Measurements from ENCODE around the gene TRAF3. TPM values are rescaled to one million over a fixed set of nuclear protein-coding genes. Genes with fewer than 3 reads are reported as not detected.

The TRAF3 gene
- total and polyA plus RNA-seq, 4 donors = 2.1 to 12.0 (median 5.2) TPM

DNA sequence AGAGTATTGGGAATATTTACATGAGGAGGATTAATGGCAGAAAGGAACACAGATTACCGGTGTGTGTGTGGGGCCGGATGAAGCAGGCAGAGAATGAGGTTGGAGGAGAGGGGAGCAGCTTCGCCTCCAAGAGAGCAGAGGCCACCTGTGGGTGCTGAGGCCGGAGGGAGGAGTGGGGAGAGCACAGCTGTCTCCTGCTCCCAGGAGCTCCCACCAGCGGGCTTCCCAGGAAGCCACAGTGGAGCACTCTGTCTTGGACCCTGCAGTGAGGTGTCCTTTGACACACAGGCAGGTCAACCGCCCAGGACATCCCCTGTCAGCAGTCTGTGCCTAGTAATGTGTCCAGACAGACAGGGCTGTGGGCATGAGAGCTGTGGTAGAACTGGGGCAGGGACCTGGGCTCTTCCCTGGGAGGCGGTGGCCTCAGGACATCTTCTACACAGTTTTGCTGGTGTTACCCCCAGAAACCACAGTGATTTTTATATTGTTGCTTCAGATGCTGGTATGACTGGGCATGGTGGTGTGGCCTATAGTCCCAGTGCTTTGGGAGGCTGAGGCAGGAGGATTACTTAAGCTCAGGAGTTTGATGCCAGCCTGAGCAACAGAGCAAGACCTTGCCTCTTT lies 126.8 kb downstream of the TRAF3 start:
- Histone ChIP-seq H3K27ac (ENCODE audit: low read depth in 1 of 2, low read length in 2 of 2) (no peak overlapping the region), H3K4me3 (ENCODE audit: low read depth in 1 of 3, low read length in 3 of 3) (no peak overlapping the region), H3K27me3 (ENCODE audit: control insufficient read depth in 4 of 4, insufficient read depth in 4 of 4, low read length in 3 of 4) (no peaks in the 10 kb centered on the region), H3K4me1 (ENCODE audit: control insufficient read depth in 4 of 4, insufficient read depth in 4 of 4, low read length in 3 of 4) (no peaks in the 10 kb centered on the region), H3K36me3 (ENCODE audit: control insufficient read depth in 4 of 4, insufficient read depth in 3 of 4, low read depth in 1 of 4, low read length in 3 of 4) (peaks cover 0 to 34% (median 3%) of the 10 kb centered on the region in 4 donors), H3K9ac (ENCODE audit: low read depth in 1 of 2, low read length in 2 of 2) (no peak overlapping the region), H3K9me3 (ENCODE audit: control insufficient read depth in 4 of 4, low read length in 3 of 4) (no peaks in the 10 kb centered on the region)
- no peak for TF ChIP-seq HNF4A (conservative IDR thresholded peaks at IDR 0.05)
- no peak for TF ChIP-seq FOXA2 (IDR thresholded peaks at IDR 0.05)
- no peak for TF ChIP-seq EGR1 (IDR thresholded peaks at IDR 0.05; ENCODE audit: low read depth in 2 of 2)
- no peak for TF ChIP-seq GABPA (IDR thresholded peaks at IDR 0.05 in 1 of 2, conservative IDR thresholded peaks at IDR 0.05 in 1 of 2)
- TF ChIP-seq, protein P1, sequence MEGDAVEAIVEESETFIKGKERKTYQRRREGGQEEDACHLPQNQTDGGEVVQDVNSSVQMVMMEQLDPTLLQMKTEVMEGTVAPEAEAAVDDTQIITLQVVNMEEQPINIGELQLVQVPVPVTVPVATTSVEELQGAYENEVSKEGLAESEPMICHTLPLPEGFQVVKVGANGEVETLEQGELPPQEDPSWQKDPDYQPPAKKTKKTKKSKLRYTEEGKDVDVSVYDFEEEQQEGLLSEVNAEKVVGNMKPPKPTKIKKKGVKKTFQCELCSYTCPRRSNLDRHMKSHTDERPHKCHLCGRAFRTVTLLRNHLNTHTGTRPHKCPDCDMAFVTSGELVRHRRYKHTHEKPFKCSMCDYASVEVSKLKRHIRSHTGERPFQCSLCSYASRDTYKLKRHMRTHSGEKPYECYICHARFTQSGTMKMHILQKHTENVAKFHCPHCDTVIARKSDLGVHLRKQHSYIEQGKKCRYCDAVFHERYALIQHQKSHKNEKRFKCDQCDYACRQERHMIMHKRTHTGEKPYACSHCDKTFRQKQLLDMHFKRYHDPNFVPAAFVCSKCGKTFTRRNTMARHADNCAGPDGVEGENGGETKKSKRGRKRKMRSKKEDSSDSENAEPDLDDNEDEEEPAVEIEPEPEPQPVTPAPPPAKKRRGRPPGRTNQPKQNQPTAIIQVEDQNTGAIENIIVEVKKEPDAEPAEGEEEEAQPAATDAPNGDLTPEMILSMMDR (IDR thresholded peaks at IDR 0.05; ENCODE audit: low read depth, low read length, missing input control) = no peak
- no peak for TF ChIP-seq NR2F2 (IDR thresholded peaks at IDR 0.05)
- WGBS = over 99% methylated on average over 7 of the region's 7 CpGs
- DNase-seq (ENCODE audit: low spot score) = no peak

DNA sequence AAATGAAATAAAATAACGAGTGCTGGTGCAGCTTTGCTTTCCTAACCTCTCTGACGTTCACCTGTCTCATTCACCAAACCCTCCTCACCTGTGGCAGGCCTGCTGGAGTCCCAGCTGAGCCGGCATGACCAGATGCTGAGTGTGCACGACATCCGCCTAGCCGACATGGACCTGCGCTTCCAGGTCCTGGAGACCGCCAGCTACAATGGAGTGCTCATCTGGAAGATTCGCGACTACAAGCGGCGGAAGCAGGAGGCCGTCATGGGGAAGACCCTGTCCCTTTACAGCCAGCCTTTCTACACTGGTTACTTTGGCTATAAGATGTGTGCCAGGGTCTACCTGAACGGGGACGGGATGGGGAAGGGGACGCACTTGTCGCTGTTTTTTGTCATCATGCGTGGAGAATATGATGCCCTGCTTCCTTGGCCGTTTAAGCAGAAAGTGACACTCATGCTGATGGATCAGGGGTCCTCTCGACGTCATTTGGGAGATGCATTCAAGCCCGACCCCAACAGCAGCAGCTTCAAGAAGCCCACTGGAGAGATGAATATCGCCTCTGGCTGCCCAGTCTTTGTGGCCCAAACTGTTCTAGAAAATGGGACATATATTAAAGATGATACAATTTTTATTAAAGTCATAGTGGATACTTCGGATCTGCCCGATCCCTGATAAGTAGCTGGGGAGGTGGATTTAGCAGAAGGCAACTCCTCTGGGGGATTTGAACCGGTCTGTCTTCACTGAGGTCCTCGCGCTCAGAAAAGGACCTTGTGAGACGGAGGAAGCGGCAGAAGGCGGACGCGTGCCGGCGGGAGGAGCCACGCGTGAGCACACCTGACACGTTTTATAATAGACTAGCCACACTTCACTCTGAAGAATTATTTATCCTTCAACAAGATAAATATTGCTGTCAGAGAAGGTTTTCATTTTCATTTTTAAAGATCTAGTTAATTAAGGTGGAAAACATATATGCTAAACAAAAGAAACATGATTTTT lies 128.2 kb downstream of the TRAF3 start:
- no peak overlapping the region for H3K4me3 ChIP-seq (ENCODE audit: low read depth in 1 of 3, low read length in 3 of 3)
- 97% methylated on average over 38 of the region's 38 CpGs for WGBS
- DNase-seq (ENCODE audit: low spot score) = no peak
- H3K27ac ChIP-seq (ENCODE audit: low read depth in 1 of 2, low read length in 2 of 2) = no peak overlapping the region
- no peaks in the 10 kb centered on the region for H3K9me3 ChIP-seq (ENCODE audit: control insufficient read depth in 4 of 4, low read length in 3 of 4)
- peaks cover 0 to 29% (median 3%) of the 10 kb centered on the region in 4 donors for H3K36me3 ChIP-seq (ENCODE audit: control insufficient read depth in 4 of 4, insufficient read depth in 3 of 4, low read depth in 1 of 4, low read length in 3 of 4)
- H3K27me3 ChIP-seq (ENCODE audit: control insufficient read depth in 4 of 4, insufficient read depth in 4 of 4, low read length in 3 of 4) = no peaks in the 10 kb centered on the region
- TF ChIP-seq GABPA (IDR thresholded peaks at IDR 0.05 in 1 of 2, conservative IDR thresholded peaks at IDR 0.05 in 1 of 2) = no peak
- TF ChIP-seq NR2F2 (IDR thresholded peaks at IDR 0.05) = no peak
- TF ChIP-seq FOXA2 (IDR thresholded peaks at IDR 0.05) = no peak
- TF ChIP-seq, protein P2, sequence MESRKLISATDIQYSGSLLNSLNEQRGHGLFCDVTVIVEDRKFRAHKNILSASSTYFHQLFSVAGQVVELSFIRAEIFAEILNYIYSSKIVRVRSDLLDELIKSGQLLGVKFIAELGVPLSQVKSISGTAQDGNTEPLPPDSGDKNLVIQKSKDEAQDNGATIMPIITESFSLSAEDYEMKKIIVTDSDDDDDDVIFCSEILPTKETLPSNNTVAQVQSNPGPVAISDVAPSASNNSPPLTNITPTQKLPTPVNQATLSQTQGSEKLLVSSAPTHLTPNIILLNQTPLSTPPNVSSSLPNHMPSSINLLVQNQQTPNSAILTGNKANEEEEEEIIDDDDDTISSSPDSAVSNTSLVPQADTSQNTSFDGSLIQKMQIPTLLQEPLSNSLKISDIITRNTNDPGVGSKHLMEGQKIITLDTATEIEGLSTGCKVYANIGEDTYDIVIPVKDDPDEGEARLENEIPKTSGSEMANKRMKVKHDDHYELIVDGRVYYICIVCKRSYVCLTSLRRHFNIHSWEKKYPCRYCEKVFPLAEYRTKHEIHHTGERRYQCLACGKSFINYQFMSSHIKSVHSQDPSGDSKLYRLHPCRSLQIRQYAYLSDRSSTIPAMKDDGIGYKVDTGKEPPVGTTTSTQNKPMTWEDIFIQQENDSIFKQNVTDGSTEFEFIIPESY (IDR thresholded peaks at IDR 0.05) = no peak
- no peak for TF ChIP-seq HNF4G (IDR thresholded peaks at IDR 0.05)
- H3K4me1 ChIP-seq (ENCODE audit: control insufficient read depth in 4 of 4, insufficient read depth in 4 of 4, low read length in 3 of 4) = no peaks in the 10 kb centered on the region
- H3K9ac ChIP-seq (ENCODE audit: low read depth in 1 of 2, low read length in 2 of 2) = no peak overlapping the region

DNA sequence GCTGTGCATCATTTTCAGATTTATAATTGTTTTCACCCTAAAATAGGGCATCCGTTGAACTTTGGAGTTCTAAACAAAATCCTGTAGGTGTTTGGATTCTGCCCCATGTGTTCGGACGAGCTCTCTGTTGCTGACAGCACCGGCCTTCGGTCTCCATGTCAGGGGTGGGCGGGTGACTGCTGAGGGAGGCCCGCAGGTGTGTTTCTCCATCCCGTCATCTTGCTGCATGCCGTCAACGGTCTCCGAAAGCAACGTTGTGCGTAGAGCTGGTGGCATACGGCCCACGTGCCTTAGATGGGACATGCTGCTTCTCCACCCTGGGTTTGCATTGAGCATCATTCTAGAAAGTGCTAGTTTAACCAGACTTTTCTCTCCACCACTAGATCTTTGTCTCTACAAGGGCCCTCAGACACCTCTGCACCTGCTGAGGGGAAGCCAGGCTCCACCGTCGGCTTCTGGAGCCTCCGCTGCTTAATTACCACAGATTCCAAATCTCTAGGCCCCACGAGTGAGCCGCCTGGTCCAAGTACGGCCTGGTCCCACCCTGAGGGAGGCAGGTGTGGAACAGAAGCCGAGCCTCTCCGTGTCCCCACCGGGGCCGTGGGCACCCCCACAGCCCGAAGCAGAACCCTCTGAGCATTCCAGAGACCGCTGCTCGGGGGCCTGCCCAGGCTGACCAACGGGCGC lies 129.5 kb downstream of the TRAF3 start:
- no peaks in the 10 kb centered on the region for H3K27me3 ChIP-seq (ENCODE audit: control insufficient read depth in 4 of 4, insufficient read depth in 4 of 4, low read length in 3 of 4)
- no peak overlapping the region for H3K4me3 ChIP-seq (ENCODE audit: low read depth in 1 of 3, low read length in 3 of 3)
- H3K9ac ChIP-seq (ENCODE audit: low read depth in 1 of 2, low read length in 2 of 2) = no peak overlapping the region
- no peak overlapping the region for H3K27ac ChIP-seq (ENCODE audit: low read depth in 1 of 2, low read length in 2 of 2)
- H3K36me3 ChIP-seq (ENCODE audit: control insufficient read depth in 4 of 4, insufficient read depth in 3 of 4, low read depth in 1 of 4, low read length in 3 of 4) = peaks cover 0 to 26% (median 3%) of the 10 kb centered on the region in 4 donors
- no peak for DNase-seq (ENCODE audit: low spot score)
- no peaks in the 10 kb centered on the region for H3K4me1 ChIP-seq (ENCODE audit: control insufficient read depth in 4 of 4, insufficient read depth in 4 of 4, low read length in 3 of 4)
- WGBS = 97% methylated on average over 30 of the region's 30 CpGs
- no peaks in the 10 kb centered on the region for H3K9me3 ChIP-seq (ENCODE audit: control insufficient read depth in 4 of 4, low read length in 3 of 4)
- TF ChIP-seq HNF4G (IDR thresholded peaks at IDR 0.05) = no peak
- TF ChIP-seq FOXA1 (IDR thresholded peaks at IDR 0.05) = no peak
- TF ChIP-seq REST (IDR thresholded peaks at IDR 0.05) = no peak
- no peak for TF ChIP-seq GABPA (IDR thresholded peaks at IDR 0.05 in 1 of 2, conservative IDR thresholded peaks at IDR 0.05 in 1 of 2)
- TF ChIP-seq, protein P2 (IDR thresholded peaks at IDR 0.05) = no peak
- no peak for TF ChIP-seq NR2F2 (IDR thresholded peaks at IDR 0.05)
- TF ChIP-seq RXRA (IDR thresholded peaks at IDR 0.05) = no peak
- no peak for TF ChIP-seq RAD21 (IDR thresholded peaks at IDR 0.05)

Data from liver (tissue), 9 donors.